HG03439 (cell line): ENCODE data around the gene HOXA6.

ENCODE experiments used
- ATAC-seq: cut with Tn5 transposase; IDR thresholded peaks from one replicate; pipeline ENCODE4 v1.9.1; 2021; ENCODE audit warnings: mild to moderate bottlenecking, moderate library complexity; ENCODE audit not compliant: unreplicated experiment

Gene HOXA6

GRCh38 chr7:27173956-27174873 is 26.6 kb upstream of the HOXA6 start, which contains the start of gene HOXA10:
HOXA10 (minus strand) TSS chr7:27174320; CDS start chr7:27174306, 14 bp downstream.
- no peak for ATAC-seq

GRCh38 chr7:27173511-27173955 is 26.0 kb upstream of the HOXA6 start:
- no peak for ATAC-seq

- no peak for ATAC-seq
Measured at GRCh38 chr7:27172823-27173510, 25.4 kb upstream of the HOXA6 start.

- no peak for ATAC-seq
Measured at GRCh38 chr7:27172315-27172774, 24.8 kb upstream of the HOXA6 start.

- ATAC-seq: no peak
Measured at GRCh38 chr7:27171637-27172314, 24.2 kb upstream of the HOXA6 start.

GRCh38 chr7:27171325-27171636 is 23.7 kb upstream of the HOXA6 start:
- no peak for ATAC-seq

- ATAC-seq: no peak
Measured at GRCh38 chr7:27170426-27171324, 23.1 kb upstream of the HOXA6 start.

- no peak for ATAC-seq
Measured at GRCh38 chr7:27169658-27170425, 22.3 kb upstream of the HOXA6 start.

GRCh38 chr7:27168265-27168947 is 20.8 kb upstream of the HOXA6 start:
- no peak for ATAC-seq

GRCh38 chr7:27167916-27168264 is 20.3 kb upstream of the HOXA6 start:
- ATAC-seq: no peak

GRCh38 chr7:27166531-27167505 is 19.2 kb upstream of the HOXA6 start:
- ATAC-seq: no peak

- no peak for ATAC-seq
Measured at GRCh38 chr7:27165996-27166530, 18.5 kb upstream of the HOXA6 start.

GRCh38 chr7:27165089-27165995 is 17.8 kb upstream of the HOXA6 start, which contains the start of gene HOXA9:
HOXA9 (minus strand) TSS chr7:27165537; CDS start chr7:27165457, 80 bp downstream.
- ATAC-seq: no peak

GRCh38 chr7:27164367-27165088 is 17.0 kb upstream of the HOXA6 start:
- no peak for ATAC-seq

- ATAC-seq: no peak
Measured at GRCh38 chr7:27164045-27164366, 16.4 kb upstream of the HOXA6 start.
